OCI-M2 (cell line): ENCODE results near the gene PPP1R2.
A peak's percentile ranks its signal among the peaks of the same experiment; 100 is the strongest.
"Not testable (repeated sequence)": the region's sequence is repeated elsewhere in the genome, so short reads cannot be mapped to it uniquely, and the experiment has no call there.

Experiments used
- DNase-seq: peaks from one replicate; lab custom pipeline; 2025; ENCODE audit not compliant: unreplicated experiment; lab: John Stamatoyannopoulos, UW

The PPP1R2 gene

DNA sequence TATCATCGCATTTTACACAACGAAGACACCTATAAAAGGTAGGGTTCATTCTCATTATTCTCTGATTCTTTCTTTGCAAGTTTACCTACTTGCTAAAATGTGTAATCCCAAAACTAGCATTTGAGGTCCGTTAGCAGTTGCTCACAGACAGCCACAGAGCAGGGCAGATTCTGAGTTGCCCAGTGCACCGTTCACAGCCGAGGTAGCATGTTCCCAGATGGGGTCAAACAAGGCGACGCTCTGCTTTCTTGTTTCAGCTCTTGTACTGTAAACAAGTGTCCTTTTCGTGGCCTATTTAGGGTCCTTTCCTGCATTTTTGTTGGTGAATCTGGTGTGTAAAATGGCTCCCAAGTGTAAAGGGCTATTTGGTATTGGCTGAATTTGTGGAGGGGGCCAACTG lies 3.1 kb downstream of the PPP1R2 start:
- DNase-seq = no peak

DNA sequence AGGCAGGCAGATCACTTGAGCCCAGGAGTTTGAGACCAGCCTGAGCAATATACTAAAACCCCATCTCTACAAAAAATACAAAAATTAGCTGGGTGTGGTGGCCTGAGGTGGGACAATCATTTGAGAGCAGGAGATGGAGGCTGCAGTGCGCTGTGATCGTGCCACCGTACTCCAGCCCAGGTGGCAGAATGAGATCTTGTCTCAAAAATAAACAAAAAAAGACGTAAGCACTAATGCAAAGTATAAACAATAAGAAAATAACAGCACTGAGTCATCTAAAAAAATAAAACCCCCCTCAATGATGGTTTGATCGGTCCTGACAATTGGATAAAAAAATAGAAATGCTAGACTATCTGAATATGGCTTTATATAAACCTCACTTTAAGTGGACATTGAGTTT lies 3.6 kb downstream of the PPP1R2 start:
- no peak for DNase-seq

DNA sequence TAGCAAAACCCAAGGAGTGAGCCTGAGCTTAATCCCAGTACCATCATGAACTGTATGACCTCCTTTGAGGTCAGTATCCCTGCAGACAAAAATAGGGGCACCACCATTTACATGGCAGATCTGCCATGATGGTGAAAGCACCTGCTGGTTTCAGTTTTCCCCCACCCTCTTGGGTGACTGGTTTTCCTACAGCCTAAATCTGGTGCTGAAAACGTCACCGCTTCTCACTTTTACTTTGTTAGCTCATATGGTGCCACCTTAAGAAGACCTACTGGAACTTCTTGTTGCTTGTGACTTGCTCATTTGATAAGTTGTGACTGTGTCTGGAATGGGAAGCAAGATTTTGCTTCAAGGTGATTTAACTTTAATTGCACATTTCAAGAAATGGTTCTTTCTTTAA lies 5.1 kb downstream of the PPP1R2 start:
- DNase-seq = no peak

DNA sequence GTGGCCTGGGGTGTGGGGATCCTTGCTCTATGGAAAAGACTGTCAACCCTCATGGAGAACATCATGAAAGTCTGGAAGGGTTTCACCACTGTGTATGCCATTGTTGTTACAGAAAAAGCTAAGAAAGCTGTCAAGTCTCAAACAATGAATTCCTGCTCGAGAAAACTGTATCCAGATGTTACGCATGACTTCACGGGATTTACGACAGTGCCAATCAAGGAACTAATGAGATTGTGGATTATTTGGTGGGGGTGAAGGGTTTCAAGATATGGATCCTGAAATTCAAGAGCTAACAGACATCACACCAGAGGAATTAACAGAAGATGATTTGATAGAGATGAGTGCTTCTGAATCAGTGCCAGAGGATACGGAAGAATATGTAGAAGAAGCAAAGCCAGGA lies 7.8 kb downstream of the PPP1R2 start:
- no peak for DNase-seq

DNA sequence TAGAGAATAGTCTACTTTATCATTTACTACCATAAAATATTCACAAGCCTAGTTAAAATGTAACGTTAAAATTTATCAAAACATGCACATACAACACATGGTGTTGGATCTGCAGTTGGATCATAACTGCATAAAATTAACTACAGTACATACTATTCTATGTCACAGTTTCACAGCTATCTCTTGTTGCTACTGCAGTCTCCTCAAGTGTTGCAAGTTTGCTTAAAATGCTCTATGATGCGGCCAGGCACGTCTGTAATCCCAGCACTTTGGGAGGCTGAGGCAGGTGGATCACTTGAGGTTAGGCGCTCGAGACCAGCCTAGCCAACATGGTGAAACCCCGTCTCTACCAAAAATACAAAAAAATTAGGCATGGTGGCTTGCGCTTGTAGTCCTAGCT lies 10.3 kb downstream of the PPP1R2 start:
- no peak for DNase-seq

DNA sequence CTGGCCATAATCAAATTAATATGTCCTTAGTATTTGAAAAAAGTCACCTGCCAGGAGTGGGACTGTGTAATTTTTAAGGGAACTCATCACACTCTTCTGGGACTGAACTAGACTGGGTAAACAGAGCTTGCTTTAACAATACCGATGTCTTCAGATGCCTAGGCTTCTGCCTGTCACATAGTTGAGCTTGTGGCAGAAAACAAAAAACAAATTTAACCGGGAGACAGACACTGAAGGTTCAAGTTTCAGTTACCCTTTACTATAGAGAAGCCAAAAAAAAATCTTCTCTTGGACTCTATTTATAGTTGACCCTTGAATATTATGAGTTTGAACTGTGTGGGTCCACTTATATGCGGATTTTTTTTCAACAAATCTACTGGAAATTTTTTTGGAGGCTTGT lies 10.8 kb downstream of the PPP1R2 start:
- DNase-seq = no peak

DNA sequence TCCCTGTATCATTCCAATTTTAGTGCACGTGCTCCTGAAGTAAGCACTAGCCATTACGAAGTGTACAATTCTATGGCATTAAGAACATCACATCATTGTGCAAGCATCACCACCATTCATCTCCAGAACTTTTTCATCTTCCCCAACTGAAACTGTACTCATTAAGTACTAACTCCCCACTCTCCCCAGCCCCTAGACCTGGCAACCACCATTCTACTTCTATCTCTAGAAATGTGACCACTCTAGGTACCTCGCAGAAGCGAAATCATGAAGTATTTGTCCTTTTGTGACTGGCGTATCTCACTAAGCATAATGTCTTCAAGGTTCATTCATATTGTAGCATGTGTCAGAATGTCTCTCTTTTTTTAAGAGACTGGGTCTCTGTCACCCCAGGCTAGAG lies 11.4 kb downstream of the PPP1R2 start:
- no peak for DNase-seq

DNA sequence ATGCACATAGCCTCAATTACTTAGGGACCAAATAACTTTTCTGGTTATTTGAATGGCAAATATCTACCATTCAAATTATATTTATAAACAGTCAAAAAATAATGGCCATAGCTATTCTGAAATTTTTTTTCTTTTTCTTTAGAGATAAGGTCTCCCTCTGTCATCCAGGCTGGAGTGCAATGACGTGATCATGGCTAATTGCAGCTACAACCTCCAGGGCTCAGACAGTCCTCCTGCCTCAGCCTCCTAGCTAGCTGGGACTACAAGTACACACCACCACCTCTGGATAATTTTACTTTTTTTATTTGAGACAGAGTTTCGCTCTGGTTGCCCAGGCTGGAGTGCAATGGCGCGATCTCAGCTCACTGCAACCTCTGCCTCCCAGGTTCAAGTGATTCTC lies 16.6 kb downstream of the PPP1R2 start:
- no peak for DNase-seq

DNA sequence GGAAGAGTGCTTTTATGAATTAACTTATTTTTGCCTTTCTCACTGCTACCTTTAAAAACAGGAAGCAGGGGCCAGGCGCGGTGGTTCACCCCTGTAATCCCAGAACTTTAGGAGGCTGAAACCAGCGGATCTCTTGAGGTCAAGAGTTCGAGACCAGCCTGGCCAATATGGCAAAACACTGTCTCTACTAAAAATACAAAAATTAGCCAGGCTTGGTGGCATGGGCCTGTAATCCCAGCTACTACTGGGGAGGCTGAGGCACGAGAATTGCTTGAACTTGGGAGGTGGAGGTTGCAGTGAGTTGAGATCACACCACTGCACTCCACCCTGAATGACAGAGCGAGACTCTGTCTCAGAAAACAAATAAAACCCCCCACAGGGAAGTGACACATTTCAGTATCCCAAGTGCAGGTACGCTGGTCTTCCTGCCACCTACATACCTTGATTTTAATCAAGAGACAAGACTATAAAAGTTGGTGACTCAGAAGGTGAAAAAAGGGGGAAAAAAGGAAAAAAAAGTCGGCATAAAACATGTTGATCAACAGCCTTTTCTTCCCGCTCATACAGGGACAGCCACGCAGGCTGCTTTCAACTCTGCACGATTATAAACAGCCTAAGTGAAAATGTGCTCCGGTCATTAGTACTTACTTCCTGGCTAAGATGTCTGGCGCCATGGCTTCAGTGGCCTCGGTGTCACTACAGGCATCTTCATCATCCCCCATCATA lies 18.8 kb downstream of the PPP1R2 start:
- DNase-seq = no peak

DNA sequence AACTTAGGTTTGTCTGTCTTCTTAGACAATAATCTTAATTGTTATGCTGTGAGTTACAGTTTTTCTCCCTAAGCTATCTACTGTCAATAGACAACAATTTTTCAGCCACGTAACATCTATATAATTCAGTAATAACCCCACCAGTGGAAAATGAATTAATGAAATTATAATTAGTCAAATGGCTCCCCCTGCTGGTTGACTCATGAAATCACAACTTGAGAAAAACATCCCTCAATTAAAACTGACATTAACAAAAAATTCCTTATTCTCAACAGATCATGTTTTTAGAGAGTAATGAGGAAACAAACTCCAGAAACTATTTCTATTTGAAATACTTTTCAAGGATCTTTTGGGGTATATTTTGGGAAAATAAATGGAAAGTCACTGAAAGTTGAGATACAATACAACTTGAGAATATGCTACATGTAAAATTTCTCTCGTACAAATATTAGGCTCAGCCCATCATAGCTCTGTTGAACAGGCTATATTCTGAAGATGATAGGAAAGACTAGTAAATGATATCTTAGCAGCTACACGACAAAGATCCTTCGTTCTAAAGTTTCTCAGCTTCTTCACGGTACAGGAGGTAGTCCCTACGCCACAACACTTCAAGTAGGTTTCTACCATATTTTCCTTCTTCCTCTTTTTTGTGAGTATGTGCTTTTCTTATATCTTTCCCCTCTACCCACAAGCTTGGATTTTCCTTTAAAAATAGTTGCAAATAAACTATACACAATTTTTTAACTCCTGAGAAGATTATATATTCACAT lies 20.7 kb downstream of the PPP1R2 start:
- DNase-seq = peak; percentile 18

DNA sequence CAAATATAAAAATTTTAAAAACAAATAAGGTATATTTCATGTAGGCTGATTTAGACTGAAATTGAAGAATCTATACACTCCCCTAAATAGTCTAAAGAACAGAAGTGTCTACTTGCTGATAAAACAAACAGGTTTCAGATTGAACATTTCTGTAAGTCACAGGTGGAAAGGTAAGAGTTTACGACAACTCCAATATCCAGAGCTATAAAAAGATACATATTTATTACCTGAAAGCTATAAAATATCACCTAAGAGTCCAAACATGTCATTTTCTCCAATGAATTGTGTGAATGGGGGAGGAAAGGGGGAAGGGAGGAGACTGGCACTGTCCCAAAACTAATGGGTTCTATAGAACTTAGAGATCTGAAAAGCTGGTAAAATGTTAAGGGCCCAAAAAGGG lies 26.1 kb downstream of the PPP1R2 start:
- DNase-seq = no peak

DNA sequence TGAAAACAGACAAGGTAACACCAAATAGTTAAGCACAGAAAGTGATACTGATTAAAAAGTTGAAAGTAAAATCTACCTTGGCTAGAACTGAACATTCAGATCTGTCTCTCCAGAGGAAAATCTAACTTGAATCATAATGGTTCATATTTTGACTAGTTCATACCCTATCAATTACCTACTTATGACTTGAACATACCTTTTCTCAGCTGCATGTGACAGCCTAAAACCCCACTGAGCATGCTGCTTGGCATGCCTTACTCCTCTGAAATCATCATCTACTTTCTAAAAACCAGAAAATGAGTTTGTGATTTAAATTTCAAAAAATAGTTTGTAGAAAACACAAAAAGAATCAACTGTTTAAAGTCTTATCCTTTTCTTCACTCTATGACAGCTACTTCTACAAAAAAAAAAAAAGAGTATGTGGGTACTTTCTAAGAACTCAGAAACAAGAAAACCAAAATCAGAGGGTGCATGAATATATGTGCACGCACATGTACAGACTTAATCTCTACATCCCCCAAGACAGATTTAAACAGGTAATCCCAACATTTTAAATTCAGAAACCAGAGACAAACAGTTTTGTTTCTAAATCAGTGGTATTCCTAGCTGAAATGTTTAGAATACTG lies 28.4 kb downstream of the PPP1R2 start:
- DNase-seq = not testable (repeated sequence)

DNA sequence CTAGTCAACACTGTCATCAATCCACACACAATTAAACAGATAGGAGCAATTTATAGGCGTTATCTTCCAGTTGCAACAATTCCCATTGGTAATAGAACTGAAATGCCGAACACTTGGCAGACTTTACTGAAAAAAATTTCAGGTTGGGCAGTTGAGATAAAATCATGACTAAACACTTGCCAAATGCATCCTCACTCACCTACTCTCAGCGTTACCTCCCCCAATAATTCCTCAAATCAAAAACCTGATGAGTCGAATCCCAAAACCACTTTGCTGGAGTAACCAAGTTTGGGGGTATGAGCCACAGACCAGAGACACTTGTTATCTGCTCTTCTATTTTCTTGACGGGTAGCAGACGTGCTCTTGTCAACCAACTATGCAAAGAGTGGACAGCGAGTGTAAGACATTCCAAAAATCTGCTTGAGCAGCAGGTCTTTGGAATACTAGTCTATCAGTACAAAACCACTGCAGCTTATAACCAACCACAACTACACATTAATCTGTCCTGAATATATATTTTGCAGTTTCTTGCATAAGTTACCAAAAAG lies 30.3 kb downstream of the PPP1R2 start:
- DNase-seq = no peak

DNA sequence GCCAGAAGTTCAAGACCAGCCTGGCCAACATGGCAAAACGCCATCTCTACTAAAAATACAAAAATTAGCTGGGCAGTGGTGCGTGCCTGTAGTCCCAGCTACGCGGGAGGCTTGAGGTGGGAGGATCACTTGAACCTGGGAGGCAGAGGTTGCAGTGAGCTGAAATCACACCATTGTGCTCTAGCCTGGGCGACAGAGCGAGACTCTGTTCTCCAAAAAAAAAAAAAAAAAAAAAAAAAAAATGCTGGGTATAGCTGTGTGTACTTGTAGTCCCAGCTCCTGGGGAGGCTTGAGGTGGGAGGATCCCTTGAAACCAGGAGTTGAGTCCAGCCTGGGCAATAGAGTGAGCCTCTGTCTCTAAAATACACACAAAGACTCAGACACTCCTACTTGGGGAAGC lies 32.0 kb downstream of the PPP1R2 start:
- DNase-seq = no peak

DNA sequence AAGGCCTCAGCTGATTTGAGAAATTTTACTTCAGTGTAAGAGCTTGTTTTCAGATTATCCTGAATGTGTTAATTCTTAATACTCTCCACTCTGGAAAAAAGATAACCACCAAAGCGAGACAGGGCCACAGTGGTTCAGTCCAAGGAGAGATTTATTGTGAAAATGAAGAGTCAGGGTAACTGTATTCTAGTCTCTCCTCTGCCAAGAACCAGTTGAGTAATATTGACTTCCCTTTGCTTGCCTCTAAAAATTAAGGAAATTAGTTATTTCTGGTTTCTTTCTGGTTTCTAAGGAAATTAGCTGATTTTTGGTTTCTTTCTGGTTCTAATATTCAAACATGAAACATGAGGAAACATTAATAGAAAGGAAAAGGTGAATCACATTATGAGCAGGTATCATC lies 34.9 kb downstream of the PPP1R2 start:
- no peak for DNase-seq

DNA sequence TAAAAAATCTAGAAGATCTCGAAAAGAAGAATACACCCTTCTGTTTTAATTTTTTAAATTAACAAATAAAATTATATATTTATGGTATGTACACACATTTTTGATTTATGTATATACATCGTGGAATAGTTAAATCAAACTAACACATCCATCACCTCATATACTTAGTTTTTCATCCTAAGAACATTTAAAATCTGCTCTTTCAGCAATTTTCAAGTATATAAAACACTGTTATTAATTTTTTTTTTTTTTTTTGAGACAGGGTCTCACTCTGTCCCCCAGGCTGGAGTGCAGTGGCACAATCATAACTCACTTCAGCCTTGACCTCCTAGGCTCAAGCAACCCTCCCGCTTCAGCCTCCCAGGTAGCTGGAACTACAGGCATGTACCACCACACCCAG lies 67.5 kb downstream of the PPP1R2 start:
- no peak for DNase-seq

DNA sequence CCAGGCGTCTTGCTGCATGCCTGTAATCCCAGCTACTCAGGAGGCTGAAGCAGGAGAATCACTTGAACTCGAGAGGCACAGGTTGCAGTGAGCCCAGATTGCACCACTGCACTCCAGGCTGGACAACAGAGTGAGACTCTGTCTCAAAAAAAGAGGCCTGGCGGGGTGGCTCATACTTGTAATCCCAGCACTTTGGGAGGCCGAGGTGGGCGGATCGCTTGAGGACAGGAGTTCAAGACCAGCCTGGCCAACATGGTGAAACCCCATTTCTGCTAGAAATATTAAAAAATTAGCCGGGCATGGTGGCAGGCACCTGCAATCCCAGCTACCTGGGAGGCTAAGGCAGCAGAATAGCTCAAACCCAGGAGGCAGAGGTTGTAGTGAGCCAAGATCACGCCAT lies 68.0 kb downstream of the PPP1R2 start:
- DNase-seq = not testable (repeated sequence)

DNA sequence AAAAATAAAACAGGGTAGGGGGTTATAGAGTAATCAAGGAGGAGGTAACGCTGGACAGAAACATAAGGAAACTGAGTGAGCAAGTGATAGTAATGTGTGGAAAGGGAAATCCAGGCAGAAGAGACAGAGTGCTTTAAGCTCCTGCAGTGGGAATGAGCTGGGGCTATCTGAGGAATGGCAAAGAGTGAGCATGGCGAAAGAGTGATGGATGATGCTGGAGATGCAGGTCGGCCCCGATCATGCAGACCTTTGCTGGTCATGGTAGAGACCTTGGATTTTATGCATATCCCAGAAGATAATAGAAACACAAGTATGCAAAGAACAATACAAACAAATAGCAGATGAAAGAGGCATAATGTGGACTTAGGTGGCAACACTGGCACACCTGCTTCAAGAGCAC lies 74.3 kb downstream of the PPP1R2 start:
- DNase-seq = no peak

DNA sequence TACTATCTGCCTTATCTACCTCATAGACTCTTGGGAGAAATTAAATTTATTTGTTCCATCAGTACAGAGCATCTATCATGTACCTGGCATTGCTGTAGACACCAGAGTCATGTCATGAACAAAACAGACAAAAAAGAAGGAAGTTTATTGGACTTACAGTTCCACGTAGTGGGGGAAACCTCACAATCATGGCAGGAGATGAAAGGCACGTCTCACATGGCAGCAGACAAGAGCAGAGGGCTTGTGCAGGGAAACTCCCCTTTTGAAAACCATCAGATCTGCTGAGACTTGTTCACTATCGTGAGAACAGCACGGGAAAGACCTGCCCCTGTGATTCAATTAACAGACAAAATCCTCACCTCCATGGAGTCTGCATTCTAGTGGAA lies 74.7 kb downstream of the PPP1R2 start:
- DNase-seq = no peak

DNA sequence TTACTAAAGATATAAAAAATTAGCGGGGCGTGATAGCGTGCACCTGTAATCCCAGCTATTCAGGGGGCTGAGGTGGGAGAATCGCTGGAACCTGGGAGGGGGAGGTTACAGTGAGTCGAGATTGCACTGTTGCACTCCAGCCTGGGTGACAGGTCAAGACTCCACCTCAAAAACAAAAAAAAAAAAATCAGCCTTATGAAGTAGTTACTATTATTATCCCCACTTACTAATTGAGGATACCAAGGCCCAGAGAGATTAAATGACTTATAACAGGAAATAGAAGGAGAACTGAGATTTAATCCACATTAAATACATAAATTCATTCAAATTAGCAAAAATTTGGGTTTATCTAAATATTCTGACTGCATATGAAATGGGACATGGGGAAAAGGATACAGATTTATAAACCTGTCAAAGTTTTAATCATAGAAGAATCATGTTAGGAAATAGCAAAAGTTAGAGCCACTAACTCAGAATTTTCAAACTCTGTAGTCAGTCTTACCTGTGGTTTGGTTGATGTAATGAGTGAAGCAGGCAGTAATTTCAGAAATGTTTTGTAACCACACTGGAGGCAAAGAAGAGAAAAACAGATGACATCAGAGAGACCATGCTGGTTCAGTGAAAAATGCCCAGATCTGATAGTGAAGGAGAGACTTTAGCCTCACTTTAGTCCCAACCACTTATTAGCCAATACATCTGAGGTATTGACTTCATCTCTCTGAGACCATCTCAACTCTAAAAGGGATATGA lies 75.3 kb downstream of the PPP1R2 start:
- DNase-seq = no peak

DNA sequence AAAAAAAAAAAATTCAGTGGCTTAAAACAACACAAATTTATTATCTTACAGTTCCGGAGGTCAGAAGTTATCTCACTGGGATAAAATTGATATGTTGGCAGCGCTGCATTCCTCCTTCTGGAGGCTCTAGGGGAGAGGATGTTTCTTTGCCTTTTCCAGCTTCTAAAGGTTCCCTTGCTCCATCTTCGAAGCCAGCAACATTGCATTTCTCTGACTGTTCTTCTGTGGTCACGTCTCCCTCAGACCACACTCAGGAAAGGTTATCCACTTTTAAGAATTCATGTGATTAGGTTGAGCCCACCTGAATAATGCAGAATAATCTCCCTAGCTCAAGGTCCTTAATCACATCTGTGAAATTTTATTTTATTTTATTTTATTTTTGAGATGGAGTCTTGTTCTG lies 76.9 kb downstream of the PPP1R2 start:
- no peak for DNase-seq
